SKM-1 (cell line): ENCODE measurements around the gene SPATA3.
"Not testable (repeated sequence)": the region's sequence is repeated elsewhere in the genome, so short reads cannot be mapped to it uniquely, and the experiment has no call there.

Experiments used
- DNase-seq: peaks from one replicate; lab custom pipeline; 2025; ENCODE audit not compliant: unreplicated experiment; lab: John Stamatoyannopoulos, UW

SPATA3 gene

DNA sequence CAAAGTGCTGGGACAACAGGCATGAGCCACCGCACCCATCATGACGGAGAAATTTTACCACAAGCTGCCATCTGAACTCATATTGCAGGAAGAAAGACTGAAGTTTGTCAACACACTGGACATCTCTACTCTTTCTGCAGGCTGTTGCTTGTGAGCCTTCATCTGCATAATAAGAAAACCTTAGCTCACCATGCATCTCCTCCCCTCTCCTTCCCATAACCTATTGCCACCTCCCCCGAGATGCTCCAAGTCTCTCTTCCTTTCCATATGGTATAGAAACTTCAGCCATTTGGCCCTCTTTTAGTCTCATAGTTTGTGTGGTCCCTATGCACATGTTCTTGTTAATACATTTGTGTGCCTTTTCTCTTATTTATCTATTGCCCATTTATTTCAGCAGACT lies 22.3 kb downstream of the SPATA3 start:
- no peak for DNase-seq

GRCh38 chr2:231025059-231025458 lies 29.1 kb downstream of the SPATA3 start:
- DNase-seq = not testable (repeated sequence)

- no peak for DNase-seq
These were observed 33.0 kb downstream of the SPATA3 start for GRCh38 chr2:231028889-231029288.

DNA sequence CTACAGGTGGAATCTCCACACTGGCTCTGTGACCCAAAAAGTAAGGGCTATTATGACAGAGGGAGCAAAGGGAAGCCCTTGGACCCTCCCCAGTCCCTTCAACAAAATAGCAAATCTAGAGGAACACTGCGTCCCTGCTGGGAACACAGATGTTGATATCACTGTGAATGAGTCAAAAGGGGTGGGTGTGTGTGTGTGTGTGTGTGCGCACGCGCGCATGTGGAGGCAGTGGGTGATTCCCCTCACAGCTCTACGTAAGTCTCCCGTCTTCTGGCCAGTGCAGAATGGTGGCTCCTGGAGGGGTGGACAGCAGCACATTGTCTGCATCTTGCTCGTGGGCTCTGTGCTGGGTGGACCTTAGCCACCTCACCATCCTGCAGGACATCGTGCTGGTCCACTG lies 33.6 kb downstream of the SPATA3 start:
- no peak for DNase-seq

GRCh38 chr2:231030725-231031124 lies 34.8 kb downstream of the SPATA3 start:
- DNase-seq = no peak

- DNase-seq = no peak
These were observed 36.7 kb downstream of the SPATA3 start for GRCh38 chr2:231032575-231033140.

- no peak for DNase-seq
These were observed 37.5 kb downstream of the SPATA3 start for GRCh38 chr2:231033147-231034132.

DNA sequence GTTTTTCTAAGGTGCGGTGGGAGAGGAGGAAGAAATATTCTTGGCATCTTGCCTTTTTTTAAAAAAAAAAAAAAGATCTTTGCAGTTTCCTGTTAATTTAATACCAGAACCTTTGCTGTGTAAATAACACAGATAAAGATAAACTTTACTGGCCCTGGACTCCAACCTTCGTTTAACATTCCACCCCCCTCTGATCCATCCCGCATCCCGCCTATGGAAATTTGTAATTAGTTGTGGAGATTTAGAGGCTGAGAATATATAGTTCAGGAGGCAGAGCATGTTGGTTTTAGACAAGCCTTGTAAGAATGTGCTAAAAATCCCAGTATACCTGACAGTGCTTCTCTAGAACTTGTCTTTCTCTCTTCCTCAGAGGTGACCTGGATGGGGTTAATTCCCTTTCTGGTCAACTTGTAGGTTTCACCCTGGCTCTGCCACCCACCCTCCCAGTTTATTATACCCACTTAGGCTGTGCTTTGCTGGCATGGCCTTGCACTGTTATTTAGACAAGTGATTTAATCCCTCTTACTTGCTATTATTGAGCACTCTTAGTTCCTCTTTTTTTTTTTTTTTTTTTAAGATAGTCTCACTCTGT lies 38.5 kb downstream of the SPATA3 start:
- no peak for DNase-seq

GRCh38 chr2:231036131-231036530 lies 40.2 kb downstream of the SPATA3 start:
- DNase-seq = no peak

DNA sequence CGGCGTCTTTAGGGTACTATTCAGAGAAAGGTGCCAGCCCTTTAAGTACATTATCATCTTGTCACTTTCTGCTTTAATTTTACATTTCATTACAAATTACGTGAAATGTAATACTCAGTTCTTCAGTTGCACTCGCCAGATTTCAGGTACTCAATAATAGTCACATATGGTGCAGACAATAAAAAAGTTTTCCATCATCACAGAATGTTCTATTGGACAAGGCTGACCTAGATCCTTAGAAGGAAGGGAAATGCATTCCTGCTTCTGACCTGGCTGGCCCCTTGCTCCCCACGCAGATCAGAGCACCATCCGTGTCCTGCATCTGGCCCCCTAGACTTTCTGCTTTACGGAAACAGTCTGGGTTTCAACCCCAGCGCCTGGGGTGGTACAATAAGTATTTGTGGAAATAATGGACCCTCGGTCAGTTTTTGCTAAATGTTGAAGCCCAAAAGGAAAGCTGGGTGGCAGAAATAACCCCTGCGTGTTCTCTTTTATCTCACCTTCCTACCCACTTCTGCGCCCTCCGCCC lies 40.7 kb downstream of the SPATA3 start:
- DNase-seq = no peak

DNA sequence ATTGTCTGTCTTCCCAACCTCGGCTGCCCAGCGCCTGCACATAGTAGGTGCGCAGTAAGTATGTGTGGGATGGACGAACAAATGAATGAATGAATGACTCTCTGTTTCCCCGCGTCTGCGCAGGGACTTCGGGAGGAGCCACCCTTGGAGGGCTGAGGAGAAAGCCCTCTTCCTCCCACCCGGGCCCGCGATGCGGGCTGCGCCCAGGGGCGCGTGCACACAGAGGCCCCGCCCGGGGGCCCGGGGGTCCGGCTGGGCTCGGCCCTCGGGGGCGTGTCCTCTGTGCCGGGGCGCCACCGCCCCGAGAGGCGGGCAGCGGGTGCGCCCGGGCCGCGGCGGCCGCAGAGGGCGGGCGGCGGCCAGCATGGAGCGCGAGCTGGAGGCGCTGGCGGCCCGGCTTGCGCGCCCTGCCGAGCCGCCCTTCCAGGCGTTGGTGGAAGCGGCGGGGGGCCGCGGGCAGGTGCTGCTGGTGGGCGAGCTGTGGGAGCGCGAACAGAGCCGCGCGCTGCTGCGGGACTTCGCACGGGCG lies 41.3 kb downstream of the SPATA3 start, which contains the start of gene C2orf72:
Gene C2orf72, plus strand, starts transcription at position 322 of the 529 bp plus-strand sequence. Its CDS starts 43 bp downstream, at position 365.
- DNase-seq = no peak

DNA sequence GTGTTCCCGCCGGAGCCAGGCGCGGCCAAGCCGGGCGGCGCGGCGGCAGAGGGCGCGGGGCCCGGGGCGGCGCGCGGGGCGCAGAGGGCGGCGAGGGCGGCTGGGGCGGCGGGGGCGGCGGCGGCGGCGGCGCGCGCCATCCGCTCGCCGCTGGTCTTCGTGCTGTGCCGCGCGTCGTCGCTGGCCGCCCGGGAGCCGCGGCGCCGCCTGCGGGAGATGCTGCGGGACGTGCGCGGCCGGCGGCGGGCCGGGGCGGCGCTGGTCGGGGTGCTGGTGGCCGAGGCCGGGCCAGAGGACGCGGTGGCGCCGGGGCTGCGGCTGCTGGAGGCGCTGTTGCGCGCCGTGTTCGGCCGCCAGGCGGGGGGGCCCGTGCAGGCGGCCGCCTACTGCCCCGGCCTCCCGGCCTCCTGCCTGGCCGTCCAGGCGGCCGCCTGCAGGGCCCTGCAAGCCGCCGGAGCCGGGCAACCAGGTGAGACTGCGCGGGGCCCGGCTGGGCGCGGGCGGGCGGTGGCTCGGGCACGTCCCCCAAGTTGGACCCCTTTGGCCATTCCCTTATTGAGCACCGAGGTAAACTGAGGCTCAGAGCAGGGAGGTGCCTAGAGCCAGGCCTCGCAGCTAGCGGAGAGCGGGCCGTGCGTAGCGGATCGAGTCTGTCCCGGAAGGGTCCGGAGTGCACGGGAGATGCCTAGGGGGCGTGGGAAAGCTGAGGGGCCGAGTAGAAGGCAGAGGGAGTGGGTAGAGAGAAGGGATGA lies 42.0 kb downstream of the SPATA3 start:
- DNase-seq = no peak

DNA sequence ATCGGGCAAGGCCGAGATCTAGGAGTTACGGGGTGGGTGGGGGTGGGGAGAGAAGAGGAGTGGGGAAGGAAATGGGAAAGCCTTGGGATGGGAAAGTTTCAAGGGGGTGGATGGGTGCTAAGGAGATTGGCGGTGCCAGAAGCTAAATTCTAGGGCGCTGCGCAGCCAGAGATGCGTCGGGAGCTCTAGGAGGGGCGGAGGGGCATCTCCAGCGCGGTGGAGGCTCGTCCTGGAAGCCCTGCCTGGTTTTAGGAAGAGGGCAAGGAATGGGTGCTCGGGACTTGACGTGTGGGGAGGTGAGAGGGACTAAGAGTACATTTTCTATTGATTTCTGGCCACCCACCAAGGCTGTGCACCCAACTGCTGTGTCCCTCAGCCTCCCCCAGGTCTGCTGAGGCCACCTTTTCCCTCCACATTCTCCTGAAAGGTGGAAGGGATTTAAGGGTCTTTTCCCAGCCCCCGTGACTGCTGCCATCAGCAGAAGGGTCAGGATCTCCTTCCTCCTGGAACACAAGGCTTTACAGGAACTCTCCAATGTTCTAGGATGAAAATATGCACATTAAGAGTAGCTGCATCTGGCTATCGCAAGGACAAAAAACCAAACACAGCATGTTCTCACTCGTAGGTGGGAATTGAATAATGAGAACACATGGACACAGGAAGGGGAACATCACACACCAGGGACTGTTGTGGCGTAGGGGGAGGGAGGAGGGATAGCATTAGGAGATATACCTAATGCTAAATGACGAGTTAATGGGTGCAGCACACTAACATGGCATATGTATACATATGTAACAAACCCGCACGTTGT lies 42.8 kb downstream of the SPATA3 start:
- DNase-seq = no peak

GRCh38 chr2:231039294-231039664 lies 43.4 kb downstream of the SPATA3 start:
- no peak for DNase-seq

- no peak for DNase-seq
These were observed 44.0 kb downstream of the SPATA3 start for GRCh38 chr2:231039821-231040364.

DNA sequence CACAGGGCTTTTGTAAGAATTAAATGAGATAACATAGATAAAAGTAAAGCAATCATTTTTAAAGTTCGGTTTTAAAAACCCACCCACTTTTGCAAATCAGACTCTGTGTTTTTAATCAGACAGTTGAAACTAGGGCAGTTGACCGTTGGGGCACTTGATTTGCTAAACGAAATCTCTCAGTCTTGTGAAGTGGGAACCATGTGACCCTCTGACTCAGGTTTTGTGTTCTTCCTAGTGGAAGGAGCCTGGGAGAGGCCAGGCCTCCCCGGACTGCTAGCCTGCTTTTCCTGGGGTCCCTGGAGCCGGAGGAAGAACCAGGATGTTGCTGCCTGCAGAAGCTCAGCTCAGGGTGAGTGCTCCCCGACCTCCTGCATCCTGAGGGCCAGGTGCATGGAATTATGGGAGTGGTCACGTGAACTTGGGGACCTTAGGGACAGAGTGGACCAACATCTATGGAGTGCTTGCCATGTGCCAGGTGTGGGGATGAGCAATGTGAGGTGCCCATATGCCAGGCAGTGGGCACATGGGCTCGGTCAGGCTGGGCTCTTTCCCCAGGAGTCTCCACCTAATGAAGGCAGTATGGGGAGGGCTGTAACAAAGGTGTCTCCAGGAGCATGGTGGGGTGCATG lies 45.3 kb downstream of the SPATA3 start:
- no peak for DNase-seq

GRCh38 chr2:231043796-231044195 lies 47.9 kb downstream of the SPATA3 start:
- no peak for DNase-seq

- DNase-seq = no peak
These were observed 51.0 kb downstream of the SPATA3 start for GRCh38 chr2:231046916-231047273.

- DNase-seq = no peak
These were observed 51.5 kb downstream of the SPATA3 start for GRCh38 chr2:231047274-231047922.
